Type B pancreatic cell (in vitro differentiated cells): ENCODE measurements around the gene PRKN. TPM values are rescaled to one million over a fixed set of nuclear protein-coding genes. Genes with fewer than 3 reads are reported as not detected.

Experiments
- DNase-seq: peaks from one replicate; pipeline ENCODE4 v3.0.0; 2021; ENCODE audit warnings: mixed read lengths; ENCODE audit not compliant: unreplicated experiment; ENCODE audit errors: extremely low spot score
- H3K27ac Mint-ChIP-seq: 2 replicates; pipeline ENCODE4 v1.8.0; 2021; ENCODE audit warnings: mild to moderate bottlenecking, mixed read lengths
- H3K27me3 Mint-ChIP-seq: 2 replicates; pipeline ENCODE4 v1.8.0; 2021; ENCODE audit warnings: mixed read lengths
- H3K36me3 Mint-ChIP-seq: 2 replicates; pipeline ENCODE4 v1.8.0; 2021; ENCODE audit warnings: mixed read lengths
- H3K4me1 Mint-ChIP-seq: one replicate; pipeline ENCODE4 v1.8.0; 2021; ENCODE audit warnings: mixed read lengths; ENCODE audit not compliant: unreplicated experiment
- H3K4me3 Mint-ChIP-seq: 2 replicates; pipeline ENCODE4 v1.8.0; 2021; ENCODE audit warnings: mild to moderate bottlenecking, mixed read lengths
- H3K9me3 Mint-ChIP-seq: 2 replicates; pipeline ENCODE4 v1.8.0; 2021; ENCODE audit warnings: mixed read lengths
- CTCF ChIP-seq: fragments of 200-600 bp; sonication (generic); conservative IDR thresholded peaks from 2 replicates; pipeline ENCODE4 v1.5.0; 2021; ENCODE audit warnings: antibody characterized with exemption, mild to moderate bottlenecking
- total RNA-seq: library from RNA; stranded (reverse); gene quantifications from 2 replicates; pipeline ENCODE4 v1.2.1, GENCODE V29; 2021; ENCODE audit warnings: low replicate concordance

PRKN gene
- total RNA-seq, 1 donor from 2014 or later: 6.2 TPM

- no peaks in the 10 kb centered on the region for H3K27me3 Mint-ChIP-seq
- DNase-seq: no peak
- no peak overlapping the region for H3K27ac Mint-ChIP-seq
- H3K4me1 Mint-ChIP-seq: peaks cover 6% of the 10 kb centered on the region
- peaks cover 10% of the 10 kb centered on the region for H3K9me3 Mint-ChIP-seq
- H3K36me3 Mint-ChIP-seq: peaks cover 4% of the 10 kb centered on the region
- no peak for TF ChIP-seq CTCF
- no peak overlapping the region for H3K4me3 Mint-ChIP-seq
Measured at GRCh38 chr6:162262466-162263196, 464.9 kb downstream of the PRKN start.

GRCh38 chr6:162261598-162261997 is 466.0 kb downstream of the PRKN start:
- H3K36me3 Mint-ChIP-seq: peaks cover 4% of the 10 kb centered on the region
- no peak overlapping the region for H3K4me3 Mint-ChIP-seq
- peaks cover 6% of the 10 kb centered on the region for H3K4me1 Mint-ChIP-seq

GRCh38 chr6:162260027-162260426 is 467.5 kb downstream of the PRKN start:
- Mint-ChIP-seq H3K4me3 (no peak overlapping the region), H3K4me1 (peaks cover 6% of the 10 kb centered on the region), H3K27ac (no peak overlapping the region), H3K9me3 (peaks cover 9% of the 10 kb centered on the region), H3K27me3 (no peaks in the 10 kb centered on the region), H3K36me3 (peaks cover 3% of the 10 kb centered on the region)
- DNase-seq: no peak
- no peak for TF ChIP-seq CTCF

More at GRCh38 chr6:162261598-162261997, 466.0 kb downstream of the PRKN start:
- no peak for TF ChIP-seq CTCF
- peaks cover 10% of the 10 kb centered on the region for H3K9me3 Mint-ChIP-seq
- no peaks in the 10 kb centered on the region for H3K27me3 Mint-ChIP-seq
- no peak overlapping the region for H3K27ac Mint-ChIP-seq
- no peak for DNase-seq

- H3K36me3 Mint-ChIP-seq: no peaks in the 10 kb centered on the region
- DNase-seq: no peak
- no peaks in the 10 kb centered on the region for H3K9me3 Mint-ChIP-seq
- H3K4me3 Mint-ChIP-seq: no peak overlapping the region
- no peak overlapping the region for H3K27ac Mint-ChIP-seq
- no peaks in the 10 kb centered on the region for H3K27me3 Mint-ChIP-seq
- TF ChIP-seq CTCF: no peak
- H3K4me1 Mint-ChIP-seq: no peaks in the 10 kb centered on the region
Measured at GRCh38 chr6:162258647-162259046, 468.9 kb downstream of the PRKN start.

- Mint-ChIP-seq H3K4me1 (no peaks in the 10 kb centered on the region), H3K36me3 (no peaks in the 10 kb centered on the region), H3K4me3 (no peak overlapping the region), H3K27me3 (no peaks in the 10 kb centered on the region), H3K9me3 (no peaks in the 10 kb centered on the region), H3K27ac (no peak overlapping the region)
- TF ChIP-seq CTCF: no peak
- no peak for DNase-seq
Measured at GRCh38 chr6:162256361-162256760, 471.2 kb downstream of the PRKN start.
